ENCODE measurements around the gene KIF26B.

Gene KIF26B

GRCh38 chr1:245375789-245376460 is 221.1 kb downstream of the KIF26B start:
- no peak overlapping the region for H3K4me3 ChIP-seq (ENCODE audit: low read length)
- H3K27ac ChIP-seq (ENCODE audit: low read length) = no peak overlapping the region
- H3K4me2 ChIP-seq (ENCODE audit: low read length) = no peak overlapping the region
- no peak for TF ChIP-seq EZH2phosphoT487 (IDR thresholded peaks at IDR 0.05; ENCODE audit: low read depth)
- TF ChIP-seq, protein P1, sequence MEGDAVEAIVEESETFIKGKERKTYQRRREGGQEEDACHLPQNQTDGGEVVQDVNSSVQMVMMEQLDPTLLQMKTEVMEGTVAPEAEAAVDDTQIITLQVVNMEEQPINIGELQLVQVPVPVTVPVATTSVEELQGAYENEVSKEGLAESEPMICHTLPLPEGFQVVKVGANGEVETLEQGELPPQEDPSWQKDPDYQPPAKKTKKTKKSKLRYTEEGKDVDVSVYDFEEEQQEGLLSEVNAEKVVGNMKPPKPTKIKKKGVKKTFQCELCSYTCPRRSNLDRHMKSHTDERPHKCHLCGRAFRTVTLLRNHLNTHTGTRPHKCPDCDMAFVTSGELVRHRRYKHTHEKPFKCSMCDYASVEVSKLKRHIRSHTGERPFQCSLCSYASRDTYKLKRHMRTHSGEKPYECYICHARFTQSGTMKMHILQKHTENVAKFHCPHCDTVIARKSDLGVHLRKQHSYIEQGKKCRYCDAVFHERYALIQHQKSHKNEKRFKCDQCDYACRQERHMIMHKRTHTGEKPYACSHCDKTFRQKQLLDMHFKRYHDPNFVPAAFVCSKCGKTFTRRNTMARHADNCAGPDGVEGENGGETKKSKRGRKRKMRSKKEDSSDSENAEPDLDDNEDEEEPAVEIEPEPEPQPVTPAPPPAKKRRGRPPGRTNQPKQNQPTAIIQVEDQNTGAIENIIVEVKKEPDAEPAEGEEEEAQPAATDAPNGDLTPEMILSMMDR (IDR thresholded peaks at IDR 0.05; ENCODE audit: low read depth, low read length) = no peak
- H3K36me3 ChIP-seq (replicated peaks; ENCODE audit: low read depth, low read length) = no peaks in the 10 kb centered on the region
- no peaks in the 10 kb centered on the region for H4K20me1 ChIP-seq (ENCODE audit: insufficient read depth, low read length)
- peaks cover 52% of the 10 kb centered on the region for H3K27me3 ChIP-seq (ENCODE audit: low read depth, low read length)
- no peak overlapping the region for H2AFZ ChIP-seq (ENCODE audit: low read depth, low read length)
- no peak overlapping the region for H3K9ac ChIP-seq (ENCODE audit: low read length)
- H3K9me3 ChIP-seq (ENCODE audit: insufficient read depth, low read length) = no peaks in the 10 kb centered on the region
- H3K79me2 ChIP-seq (ENCODE audit: low read length) = no peaks in the 10 kb centered on the region
- no peaks in the 10 kb centered on the region for H3K4me1 ChIP-seq (ENCODE audit: low read length)

- Histone ChIP-seq H3K27me3 (ENCODE audit: low read depth, low read length) (peaks cover 37% of the 10 kb centered on the region), H3K27ac (ENCODE audit: low read length) (no peak overlapping the region), H4K20me1 (ENCODE audit: insufficient read depth, low read length) (no peaks in the 10 kb centered on the region), H3K4me2 (ENCODE audit: low read length) (no peak overlapping the region), H3K4me3 (ENCODE audit: low read length) (no peak overlapping the region), H3K79me2 (ENCODE audit: low read length) (no peaks in the 10 kb centered on the region), H3K4me1 (ENCODE audit: low read length) (no peaks in the 10 kb centered on the region), H3K9me3 (ENCODE audit: insufficient read depth, low read length) (no peaks in the 10 kb centered on the region), H3K9ac (ENCODE audit: low read length) (no peak overlapping the region), H2AFZ (ENCODE audit: low read depth, low read length) (no peak overlapping the region), H3K36me3 (replicated peaks; ENCODE audit: low read depth, low read length) (no peaks in the 10 kb centered on the region)
- TF ChIP-seq EZH2phosphoT487 (IDR thresholded peaks at IDR 0.05; ENCODE audit: low read depth) = no peak
- TF ChIP-seq, protein P1 (IDR thresholded peaks at IDR 0.05; ENCODE audit: low read depth, low read length) = no peak
Observed at GRCh38 chr1:245377854-245378253, 223.1 kb downstream of the KIF26B start.

GRCh38 chr1:245378311-245378722 is 223.5 kb downstream of the KIF26B start:
- no peaks in the 10 kb centered on the region for H3K9me3 ChIP-seq (ENCODE audit: insufficient read depth, low read length)
- H3K36me3 ChIP-seq (replicated peaks; ENCODE audit: low read depth, low read length) = no peaks in the 10 kb centered on the region
- TF ChIP-seq EZH2phosphoT487 (IDR thresholded peaks at IDR 0.05; ENCODE audit: low read depth) = no peak
- TF ChIP-seq, protein P1 (IDR thresholded peaks at IDR 0.05; ENCODE audit: low read depth, low read length) = no peak
- H3K27me3 ChIP-seq (ENCODE audit: low read depth, low read length) = peaks cover 36% of the 10 kb centered on the region
- no peaks in the 10 kb centered on the region for H4K20me1 ChIP-seq (ENCODE audit: insufficient read depth, low read length)
- H2AFZ ChIP-seq (ENCODE audit: low read depth, low read length) = no peak overlapping the region
- H3K4me2 ChIP-seq (ENCODE audit: low read length) = no peak overlapping the region
- H3K4me1 ChIP-seq (ENCODE audit: low read length) = no peaks in the 10 kb centered on the region
- H3K79me2 ChIP-seq (ENCODE audit: low read length) = no peaks in the 10 kb centered on the region
- H3K27ac ChIP-seq (ENCODE audit: low read length) = no peak overlapping the region
- H3K4me3 ChIP-seq (ENCODE audit: low read length) = no peak overlapping the region
- H3K9ac ChIP-seq (ENCODE audit: low read length) = no peak overlapping the region

DNA sequence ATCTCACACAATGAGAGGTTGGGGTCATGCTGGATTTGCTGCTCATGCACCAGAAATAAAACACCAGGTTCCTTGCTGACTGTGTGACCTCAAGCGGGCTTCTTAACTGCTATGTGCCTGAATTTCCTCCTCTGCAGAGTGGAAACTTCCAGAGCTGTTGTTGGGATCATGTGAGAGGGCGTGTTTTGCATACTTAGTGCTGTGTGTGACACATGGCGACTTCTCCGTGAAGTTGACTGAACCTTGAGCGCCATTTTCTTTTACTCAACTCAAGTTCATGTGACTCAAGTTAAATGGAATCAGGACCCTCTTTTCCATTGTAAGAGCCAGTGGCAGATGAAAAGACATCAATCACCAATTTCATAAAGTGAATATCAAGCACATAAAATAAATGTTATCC is 224.0 kb downstream of the KIF26B start:
- H2AFZ ChIP-seq (ENCODE audit: low read depth, low read length) = no peak overlapping the region
- no peaks in the 10 kb centered on the region for H3K9me3 ChIP-seq (ENCODE audit: insufficient read depth, low read length)
- no peak overlapping the region for H3K9ac ChIP-seq (ENCODE audit: low read length)
- no peak overlapping the region for H3K27ac ChIP-seq (ENCODE audit: low read length)
- H4K20me1 ChIP-seq (ENCODE audit: insufficient read depth, low read length) = no peaks in the 10 kb centered on the region
- H3K4me1 ChIP-seq (ENCODE audit: low read length) = no peaks in the 10 kb centered on the region
- H3K27me3 ChIP-seq (ENCODE audit: low read depth, low read length) = peaks cover 36% of the 10 kb centered on the region
- TF ChIP-seq EZH2phosphoT487 (IDR thresholded peaks at IDR 0.05; ENCODE audit: low read depth) = no peak
- TF ChIP-seq, protein P1 (IDR thresholded peaks at IDR 0.05; ENCODE audit: low read depth, low read length) = no peak
- H3K36me3 ChIP-seq (replicated peaks; ENCODE audit: low read depth, low read length) = no peaks in the 10 kb centered on the region
- no peaks in the 10 kb centered on the region for H3K79me2 ChIP-seq (ENCODE audit: low read length)
- no peak overlapping the region for H3K4me3 ChIP-seq (ENCODE audit: low read length)
- no peak overlapping the region for H3K4me2 ChIP-seq (ENCODE audit: low read length)

All from OCI-LY3 (cell line).